BLaER1 (cell line): Measurements from ENCODE around the gene RAP1GDS1.
"Not testable (repeated sequence)": the region's sequence is repeated elsewhere in the genome, so short reads cannot be mapped to it uniquely, and the experiment has no call there.

Source experiments
- H3K27ac ChIP-seq: shearing (Covaris generic); formaldehyde crosslinking; 2 replicates; pipeline ENCODE4 v1.8.1; 2022
- H3K27me3 ChIP-seq: shearing (Covaris generic); formaldehyde crosslinking; 2 replicates; pipeline ENCODE4 v1.8.1; 2022
- H3K36me3 ChIP-seq: shearing (Covaris generic); formaldehyde crosslinking; 2 replicates; pipeline ENCODE4 v1.8.1; 2022
- H3K4me1 ChIP-seq: shearing (Covaris generic); formaldehyde crosslinking; 2 replicates; pipeline ENCODE4 v1.8.1; 2022
- H3K4me2 ChIP-seq: shearing (Covaris generic); formaldehyde crosslinking; 2 replicates; pipeline ENCODE4 v1.8.1; 2022
- H3K4me3 ChIP-seq: shearing (Covaris generic); formaldehyde crosslinking; 2 replicates; pipeline ENCODE4 v1.8.1; 2022
- H3K9ac ChIP-seq: shearing (Covaris generic); formaldehyde crosslinking; 2 replicates; pipeline ENCODE4 v1.8.1; 2022
- H3K9me3 ChIP-seq: shearing (Covaris generic); formaldehyde crosslinking; 2 replicates; pipeline ENCODE4 v1.8.1; 2022
- H4K20me1 ChIP-seq: shearing (Covaris generic); formaldehyde crosslinking; 2 replicates; pipeline ENCODE4 v1.8.1; 2022
- Cebpa-rat ChIP-seq: shearing (Covaris generic); IDR thresholded peaks from 2 replicates; pipeline ENCODE4 v1.8.1; 2022

RAP1GDS1 gene

GRCh38 chr4:98285676-98286075 lies 24.5 kb downstream of the RAP1GDS1 start:
- H3K4me2 ChIP-seq, result no peak overlapping the region
- no peaks in the 10 kb centered on the region for H3K36me3 ChIP-seq
- H3K27ac ChIP-seq, result no peak overlapping the region
- H3K4me3 ChIP-seq, result no peak overlapping the region
- no peak for TF ChIP-seq Cebpa-rat
- H3K9ac ChIP-seq, result no peak overlapping the region
- no peaks in the 10 kb centered on the region for H3K27me3 ChIP-seq
- no peaks in the 10 kb centered on the region for H3K9me3 ChIP-seq
- peaks cover 16% of the 10 kb centered on the region; the same call in 1 of the 2 replicates for H4K20me1 ChIP-seq
- peaks cover 9% of the 10 kb centered on the region; the same call in 1 of the 2 replicates for H3K4me1 ChIP-seq

GRCh38 chr4:98287328-98287727 lies 26.1 kb downstream of the RAP1GDS1 start:
- Histone ChIP-seq H3K9me3 (no peaks in the 10 kb centered on the region), H3K4me1 (peaks cover 9% of the 10 kb centered on the region; the same call in 1 of the 2 replicates), H3K4me3 (no peak overlapping the region), H4K20me1 (peaks cover 16% of the 10 kb centered on the region; the same call in 1 of the 2 replicates), H3K27me3 (no peaks in the 10 kb centered on the region), H3K9ac (no peak overlapping the region), H3K4me2 (no peak overlapping the region), H3K36me3 (no peaks in the 10 kb centered on the region), H3K27ac (no peak overlapping the region)
- no peak for TF ChIP-seq Cebpa-rat

GRCh38 chr4:98288671-98289070 lies 27.5 kb downstream of the RAP1GDS1 start:
- not testable (repeated sequence) for H3K9me3 ChIP-seq, H3K27me3 ChIP-seq, H3K9ac ChIP-seq, H3K36me3 ChIP-seq, H3K27ac ChIP-seq, H3K4me3 ChIP-seq
- H3K4me1 ChIP-seq, result peaks cover 15% of the 10 kb centered on the region; the same call in 1 of the 2 replicates
- H4K20me1 ChIP-seq, result peaks cover 15% of the 10 kb centered on the region; the same call in 1 of the 2 replicates
- H3K4me2 ChIP-seq, result peak overlapping the region; percentile 9; the same call in 1 of the 2 replicates

GRCh38 chr4:98289375-98289774 lies 28.2 kb downstream of the RAP1GDS1 start:
- H3K4me1 ChIP-seq, result peaks cover 16% of the 10 kb centered on the region; the same call in 1 of the 2 replicates
- H3K27me3 ChIP-seq, result no peaks in the 10 kb centered on the region
- H3K4me2 ChIP-seq, result peak overlapping the region; percentile 9; the same call in 1 of the 2 replicates
- no peaks in the 10 kb centered on the region for H3K9me3 ChIP-seq
- H4K20me1 ChIP-seq, result peaks cover 8% of the 10 kb centered on the region; the same call in 1 of the 2 replicates
- no peak overlapping the region for H3K27ac ChIP-seq
- TF ChIP-seq Cebpa-rat, result no peak
- no peak overlapping the region for H3K9ac ChIP-seq
- H3K4me3 ChIP-seq, result no peak overlapping the region
- H3K36me3 ChIP-seq, result peaks cover 6% of the 10 kb centered on the region; the same call in 1 of the 2 replicates

GRCh38 chr4:98290511-98290910 lies 29.3 kb downstream of the RAP1GDS1 start:
- TF ChIP-seq Cebpa-rat, result no peak
- H3K9ac ChIP-seq, result no peak overlapping the region
- H3K27ac ChIP-seq, result no peak overlapping the region
- no peaks in the 10 kb centered on the region for H3K27me3 ChIP-seq
- H3K4me3 ChIP-seq, result no peak overlapping the region
- H3K9me3 ChIP-seq, result no peaks in the 10 kb centered on the region
- no peaks in the 10 kb centered on the region; the same call in 1 of the 2 replicates for H4K20me1 ChIP-seq
- H3K4me2 ChIP-seq, result no peak overlapping the region
- H3K36me3 ChIP-seq, result peaks cover 10% of the 10 kb centered on the region; the same call in 1 of the 2 replicates
- peaks cover 16% of the 10 kb centered on the region; the same call in 1 of the 2 replicates for H3K4me1 ChIP-seq

GRCh38 chr4:98293104-98293887 lies 32.1 kb downstream of the RAP1GDS1 start:
- H3K27ac ChIP-seq, result no peak overlapping the region
- H3K4me2 ChIP-seq, result 0 out of 2 replicates have a peak overlapping the region, but pooled peaks have one; percentile 19
- no peaks in the 10 kb centered on the region for H3K9me3 ChIP-seq
- H3K27me3 ChIP-seq, result no peaks in the 10 kb centered on the region
- H4K20me1 ChIP-seq, result no peaks in the 10 kb centered on the region; the same call in 1 of the 2 replicates
- peaks cover 16% of the 10 kb centered on the region; the same call in 1 of the 2 replicates for H3K4me1 ChIP-seq
- no peak overlapping the region for H3K9ac ChIP-seq
- no peak overlapping the region for H3K4me3 ChIP-seq
- peaks cover 20% of the 10 kb centered on the region for H3K36me3 ChIP-seq
- no peak for TF ChIP-seq Cebpa-rat

- Histone ChIP-seq H4K20me1 (no peaks in the 10 kb centered on the region), H3K27ac (no peak overlapping the region), H3K9me3 (peaks cover 11% of the 10 kb centered on the region), H3K4me2 (no peak overlapping the region), H3K4me1 (peaks cover 8% of the 10 kb centered on the region; the same call in 1 of the 2 replicates), H3K36me3 (peaks cover 41% of the 10 kb centered on the region), H3K4me3 (no peak overlapping the region), H3K9ac (no peak overlapping the region), H3K27me3 (no peaks in the 10 kb centered on the region)
- no peak for TF ChIP-seq Cebpa-rat
These were observed 36.8 kb downstream of the RAP1GDS1 start for GRCh38 chr4:98298022-98298421.

GRCh38 chr4:98300706-98301105 lies 39.5 kb downstream of the RAP1GDS1 start:
- no peaks in the 10 kb centered on the region for H3K27me3 ChIP-seq
- H3K4me1 ChIP-seq, result no peaks in the 10 kb centered on the region
- no peak overlapping the region for H3K9ac ChIP-seq
- peaks cover 29% of the 10 kb centered on the region for H3K9me3 ChIP-seq
- H3K4me3 ChIP-seq, result no peak overlapping the region
- H3K27ac ChIP-seq, result no peak overlapping the region
- peaks cover 31% of the 10 kb centered on the region for H3K36me3 ChIP-seq
- H4K20me1 ChIP-seq, result peaks cover 5% of the 10 kb centered on the region; the same call in 1 of the 2 replicates
- no peak overlapping the region for H3K4me2 ChIP-seq
- TF ChIP-seq Cebpa-rat, result no peak

GRCh38 chr4:98305576-98305975 lies 44.4 kb downstream of the RAP1GDS1 start:
- Histone ChIP-seq H3K4me2 (no peak overlapping the region), H3K9ac (no peak overlapping the region), H3K27ac (no peak overlapping the region), H3K4me1 (no peaks in the 10 kb centered on the region), H3K4me3 (no peak overlapping the region), H3K36me3 (peaks cover 6% of the 10 kb centered on the region; the same call in 1 of the 2 replicates), H4K20me1 (peaks cover 11% of the 10 kb centered on the region; the same call in 1 of the 2 replicates), H3K27me3 (no peaks in the 10 kb centered on the region), H3K9me3 (peaks cover 29% of the 10 kb centered on the region)
- no peak for TF ChIP-seq Cebpa-rat

GRCh38 chr4:98310867-98311266 lies 49.7 kb downstream of the RAP1GDS1 start:
- Histone ChIP-seq H3K4me1 (no peaks in the 10 kb centered on the region), H4K20me1 (peaks cover 10% of the 10 kb centered on the region; the same call in 1 of the 2 replicates), H3K9ac (no peak overlapping the region), H3K36me3 (no peaks in the 10 kb centered on the region), H3K4me2 (no peak overlapping the region), H3K27me3 (no peaks in the 10 kb centered on the region), H3K9me3 (no peaks in the 10 kb centered on the region; the same call in 1 of the 2 replicates), H3K27ac (no peak overlapping the region), H3K4me3 (no peak overlapping the region)
- no peak for TF ChIP-seq Cebpa-rat
